Activated naive CD4-positive, alpha-beta T cell treated with anti-CD3 and anti-CD28 coated beads, Interleukin-2, amount 50 U/mL, for 24 hours (primary cell): Measurements from ENCODE around the gene HSPA6.
A peak's percentile ranks its signal among the peaks of the same experiment; 100 is the strongest.
"Not testable (repeated sequence)": the region's sequence is repeated elsewhere in the genome, so short reads cannot be mapped to it uniquely, and the experiment has no call there.

Experiments
- H3K27ac Mint-ChIP-seq: one replicate; pipeline ENCODE4 v1.8.0; 2021; ENCODE audit warnings: mild to moderate bottlenecking, mixed read lengths
- H3K27me3 Mint-ChIP-seq: one replicate; pipeline ENCODE4 v1.8.0; 2021; ENCODE audit warnings: mixed read lengths
- H3K36me3 Mint-ChIP-seq: one replicate; pipeline ENCODE4 v1.8.0; 2021; ENCODE audit warnings: mixed read lengths
- H3K4me1 Mint-ChIP-seq: one replicate; pipeline ENCODE4 v1.8.0; 2021; ENCODE audit warnings: mixed read lengths
- H3K4me3 Mint-ChIP-seq: one replicate; pipeline ENCODE4 v1.8.0; 2021; ENCODE audit warnings: mild to moderate bottlenecking, mixed read lengths
- H3K9me3 Mint-ChIP-seq: one replicate; pipeline ENCODE4 v1.8.0; 2021; ENCODE audit warnings: mixed read lengths

The HSPA6 gene

GRCh38 chr1:161540570-161540960 lies 16.2 kb downstream of the HSPA6 start:
- H3K27ac Mint-ChIP-seq = peak overlapping the region; percentile 99
- H3K9me3 Mint-ChIP-seq, H3K36me3 Mint-ChIP-seq, H3K27me3 Mint-ChIP-seq: not testable (repeated sequence)
- H3K4me1 Mint-ChIP-seq = peaks cover 43% of the 10 kb centered on the region
- H3K4me3 Mint-ChIP-seq = peak overlapping the region; percentile 94

GRCh38 chr1:161542091-161542559 lies 17.8 kb downstream of the HSPA6 start:
- Mint-ChIP-seq H3K4me1 (peaks cover 43% of the 10 kb centered on the region), H3K4me3 (peak overlapping the region; percentile 43)

GRCh38 chr1:161543125-161543524 lies 18.8 kb downstream of the HSPA6 start:
- Mint-ChIP-seq H3K4me1 (peaks cover 43% of the 10 kb centered on the region), H3K27ac (peak overlapping the region; percentile 59)
- not testable (repeated sequence) for H3K9me3 Mint-ChIP-seq, H3K27me3 Mint-ChIP-seq, H3K4me3 Mint-ChIP-seq, H3K36me3 Mint-ChIP-seq

More at GRCh38 chr1:161542091-161542559, 17.8 kb downstream of the HSPA6 start:
- not testable (repeated sequence) for H3K36me3 Mint-ChIP-seq, H3K9me3 Mint-ChIP-seq, H3K27me3 Mint-ChIP-seq
- H3K27ac Mint-ChIP-seq = peak overlapping the region; percentile 57

- H3K4me3 Mint-ChIP-seq, H3K9me3 Mint-ChIP-seq, H3K36me3 Mint-ChIP-seq, H3K27me3 Mint-ChIP-seq: not testable (repeated sequence)
- Mint-ChIP-seq H3K27ac (peak overlapping the region; percentile 72), H3K4me1 (peaks cover 35% of the 10 kb centered on the region)
Measured at GRCh38 chr1:161545005-161545731, 20.8 kb downstream of the HSPA6 start.

GRCh38 chr1:161547995-161548741 lies 23.8 kb downstream of the HSPA6 start:
- not testable (repeated sequence) for H3K4me1 Mint-ChIP-seq, H3K4me3 Mint-ChIP-seq, H3K36me3 Mint-ChIP-seq, H3K27me3 Mint-ChIP-seq, H3K27ac Mint-ChIP-seq, H3K9me3 Mint-ChIP-seq

GRCh38 chr1:161548749-161549406 lies 24.5 kb downstream of the HSPA6 start:
- H3K4me3 Mint-ChIP-seq, H3K36me3 Mint-ChIP-seq, H3K4me1 Mint-ChIP-seq, H3K9me3 Mint-ChIP-seq, H3K27ac Mint-ChIP-seq, H3K27me3 Mint-ChIP-seq: not testable (repeated sequence)

- H3K4me3 Mint-ChIP-seq = peak within 1 kb of the TSS; percentile 47
- no peaks in the 10 kb centered on the region for H3K27me3 Mint-ChIP-seq
- H3K27ac Mint-ChIP-seq = no peak within 1 kb of the TSS
- peaks cover 10% of the 10 kb centered on the region for H3K4me1 Mint-ChIP-seq
- no peaks in the 10 kb centered on the region for H3K36me3 Mint-ChIP-seq
- H3K9me3 Mint-ChIP-seq = no peaks in the 10 kb centered on the region
Measured at GRCh38 chr1:161549652-161550051, 25.3 kb downstream of the HSPA6 start, which contains the start of gene FCGR3A. FCGR3A (minus strand) TSS chr1:161549818; CDS start chr1:161549736, 82 bp downstream.

- H3K4me1 Mint-ChIP-seq = peaks cover 14% of the 10 kb centered on the region
- H3K9me3 Mint-ChIP-seq, H3K4me3 Mint-ChIP-seq, H3K27me3 Mint-ChIP-seq, H3K27ac Mint-ChIP-seq, H3K36me3 Mint-ChIP-seq: not testable (repeated sequence)
Measured at GRCh38 chr1:161550942-161551341, 26.6 kb downstream of the HSPA6 start.

- peaks cover 14% of the 10 kb centered on the region for H3K4me1 Mint-ChIP-seq
- not testable (repeated sequence) for H3K36me3 Mint-ChIP-seq, H3K9me3 Mint-ChIP-seq, H3K4me3 Mint-ChIP-seq, H3K27ac Mint-ChIP-seq, H3K27me3 Mint-ChIP-seq
Measured at GRCh38 chr1:161553631-161554030, 29.3 kb downstream of the HSPA6 start.

- H3K27ac Mint-ChIP-seq, H3K9me3 Mint-ChIP-seq, H3K36me3 Mint-ChIP-seq, H3K27me3 Mint-ChIP-seq, H3K4me3 Mint-ChIP-seq: not testable (repeated sequence)
- H3K4me1 Mint-ChIP-seq = peaks cover 14% of the 10 kb centered on the region
Measured at GRCh38 chr1:161554340-161554739, 30.0 kb downstream of the HSPA6 start.

- H3K9me3 Mint-ChIP-seq, H3K27ac Mint-ChIP-seq, H3K4me3 Mint-ChIP-seq, H3K27me3 Mint-ChIP-seq, H3K36me3 Mint-ChIP-seq: not testable (repeated sequence)
- peaks cover 14% of the 10 kb centered on the region for H3K4me1 Mint-ChIP-seq
Measured at GRCh38 chr1:161554815-161555417, 30.6 kb downstream of the HSPA6 start.

GRCh38 chr1:161556143-161556542 lies 31.8 kb downstream of the HSPA6 start:
- H3K27me3 Mint-ChIP-seq, H3K4me3 Mint-ChIP-seq, H3K9me3 Mint-ChIP-seq, H3K27ac Mint-ChIP-seq, H3K36me3 Mint-ChIP-seq: not testable (repeated sequence)
- peaks cover 19% of the 10 kb centered on the region for H3K4me1 Mint-ChIP-seq

GRCh38 chr1:161556990-161557389 lies 32.6 kb downstream of the HSPA6 start:
- H3K4me1 Mint-ChIP-seq = peaks cover 22% of the 10 kb centered on the region
- not testable (repeated sequence) for H3K4me3 Mint-ChIP-seq, H3K27ac Mint-ChIP-seq, H3K9me3 Mint-ChIP-seq, H3K27me3 Mint-ChIP-seq, H3K36me3 Mint-ChIP-seq

- H3K27ac Mint-ChIP-seq, H3K9me3 Mint-ChIP-seq, H3K27me3 Mint-ChIP-seq, H3K4me3 Mint-ChIP-seq, H3K36me3 Mint-ChIP-seq: not testable (repeated sequence)
- H3K4me1 Mint-ChIP-seq = peaks cover 22% of the 10 kb centered on the region
Measured at GRCh38 chr1:161557506-161558450, 33.4 kb downstream of the HSPA6 start.
